NT2/D1 (cell line): ENCODE data around the gene LEFTY1.

Experiments used
- DNase-seq: peaks from one replicate; pipeline ENCODE4 v3.0.0-alpha.2; 2011; ENCODE audit warnings: low read depth, low spot score
- H3K27me3 ChIP-seq: 2 replicates; pipeline ENCODE4 v1.6.0; 2011; ENCODE audit warnings: mild to moderate bottlenecking; ENCODE audit not compliant: insufficient read length, insufficient read depth
- H3K36me3 ChIP-seq: 2 replicates; pipeline ENCODE4 v1.6.1; 2011; ENCODE audit warnings: mild to moderate bottlenecking, low read length, mixed read lengths; ENCODE audit not compliant: insufficient read depth, insufficient read length
- H3K4me1 ChIP-seq: 2 replicates; pipeline ENCODE4 v1.5.1; 2011; ENCODE audit not compliant: insufficient read depth, insufficient read length
- H3K4me3 ChIP-seq: 2 replicates; pipeline ENCODE4 v1.5.1; 2011; ENCODE audit warnings: low read depth; ENCODE audit not compliant: insufficient read length
- H3K9ac ChIP-seq: 2 replicates; pipeline ENCODE4 v1.6.0; 2011; ENCODE audit warnings: low read depth; ENCODE audit not compliant: insufficient read length
- H3K9me3 ChIP-seq: 2 replicates; pipeline ENCODE4 v1.5.1; 2011; ENCODE audit warnings: mild to moderate bottlenecking, low read length; ENCODE audit not compliant: insufficient read depth
- SUZ12 ChIP-seq: IDR thresholded peaks from 2 replicates; pipeline ENCODE4 v1.6.1; 2011; ENCODE audit not compliant: insufficient read length, insufficient read depth; ENCODE audit errors: extremely low read depth
- YY1 ChIP-seq: IDR thresholded peaks from 2 replicates; pipeline ENCODE4 v1.6.1; 2011; ENCODE audit not compliant: insufficient read length, insufficient read depth
- ZNF274 ChIP-seq: IDR thresholded peaks from 2 replicates; pipeline ENCODE4 v1.6.1; 2011; ENCODE audit warnings: mild to moderate bottlenecking, low read depth, low read length

The LEFTY1 gene

GRCh38 chr1:225850370-225850769 is 38.6 kb downstream of the LEFTY1 start:
- Histone ChIP-seq H3K9ac (no peak overlapping the region), H3K36me3 (peaks cover 64% of the 10 kb centered on the region), H3K4me1 (peaks cover 9% of the 10 kb centered on the region), H3K27me3 (no peaks in the 10 kb centered on the region), H3K4me3 (no peak overlapping the region), H3K9me3 (peaks cover 27% of the 10 kb centered on the region; the same call in 1 of the 2 replicates)
- peak; percentile 78 for DNase-seq
- TF ChIP-seq SUZ12 (no peak), YY1 (no peak), ZNF274 (no peak)

DNA sequence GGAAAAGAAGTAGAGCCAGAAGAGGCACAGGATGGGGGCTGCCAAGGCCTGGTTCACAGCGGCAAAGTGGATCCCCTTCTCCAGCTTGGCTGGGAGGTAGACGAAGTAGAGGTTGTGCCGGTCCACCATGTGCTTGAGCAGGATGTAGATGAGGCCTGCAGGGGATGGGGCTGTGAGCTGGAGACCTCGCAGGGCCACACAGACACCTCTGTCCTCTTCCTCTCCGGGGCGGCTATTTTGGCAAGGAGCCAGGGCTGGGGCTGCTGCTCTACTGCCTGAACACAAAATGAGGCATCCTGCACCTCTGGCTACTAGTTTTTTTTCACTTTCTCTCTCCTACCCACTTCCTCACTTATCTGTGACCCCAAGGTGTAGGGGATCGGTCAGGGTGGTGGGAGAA is 39.0 kb downstream of the LEFTY1 start:
- Histone ChIP-seq H3K9me3 (peaks cover 27% of the 10 kb centered on the region; the same call in 1 of the 2 replicates), H3K27me3 (no peaks in the 10 kb centered on the region), H3K36me3 (peaks cover 65% of the 10 kb centered on the region), H3K4me3 (no peak overlapping the region), H3K4me1 (peaks cover 10% of the 10 kb centered on the region), H3K9ac (no peak overlapping the region)
- no peak for DNase-seq
- TF ChIP-seq SUZ12 (no peak), YY1 (no peak), ZNF274 (no peak)

DNA sequence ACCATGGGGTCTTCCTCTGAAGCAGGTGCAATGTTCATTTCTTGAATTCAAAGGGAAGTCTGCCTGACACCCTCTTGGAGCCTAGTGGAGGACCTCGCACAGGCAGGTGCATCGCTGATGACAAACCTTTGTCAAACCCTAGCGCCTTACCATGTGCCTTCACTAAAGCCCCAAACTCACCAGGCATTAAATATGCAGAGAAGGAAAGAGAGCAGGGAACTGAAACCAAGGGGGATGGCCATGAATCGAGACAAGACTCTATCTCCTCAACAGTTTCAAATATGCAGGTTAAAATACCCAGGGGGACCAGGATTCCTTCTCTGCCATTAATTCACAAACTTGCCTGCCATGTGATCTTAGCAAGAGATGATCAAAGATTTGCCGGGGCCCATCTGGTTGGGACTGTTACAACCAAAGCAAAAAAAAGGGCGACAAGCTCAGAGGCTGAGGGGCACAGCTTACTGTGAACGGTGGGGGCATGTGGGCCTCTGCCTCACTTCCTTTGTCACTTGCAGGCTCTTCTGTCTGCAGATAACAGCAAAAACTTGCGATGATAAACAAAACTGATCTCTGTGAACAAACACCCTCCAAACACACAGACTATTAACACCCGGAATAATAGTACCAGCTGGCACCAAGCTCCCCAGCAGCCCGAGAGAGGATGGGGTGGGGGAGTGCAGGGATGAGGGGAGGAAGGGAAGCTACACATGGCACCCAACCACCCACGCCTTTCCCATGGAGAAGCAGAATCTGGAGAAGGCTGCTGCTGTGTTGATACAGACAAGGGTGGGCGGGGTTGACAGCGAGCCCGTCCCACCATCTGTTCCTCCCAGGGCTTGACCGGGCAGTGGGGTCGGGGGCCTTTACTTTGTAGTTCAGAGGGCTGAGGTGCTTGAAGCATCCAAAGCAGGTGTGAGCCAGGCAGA is 40.7 kb downstream of the LEFTY1 start:
- H3K4me1 ChIP-seq = peaks cover 10% of the 10 kb centered on the region
- DNase-seq = no peak
- no peaks in the 10 kb centered on the region for H3K27me3 ChIP-seq
- H3K9ac ChIP-seq = no peak overlapping the region
- TF ChIP-seq YY1 (no peak), ZNF274 (no peak), SUZ12 (no peak)
- H3K9me3 ChIP-seq = peaks cover 27% of the 10 kb centered on the region; the same call in 1 of the 2 replicates
- no peak overlapping the region for H3K4me3 ChIP-seq
- peaks cover 73% of the 10 kb centered on the region for H3K36me3 ChIP-seq

DNA sequence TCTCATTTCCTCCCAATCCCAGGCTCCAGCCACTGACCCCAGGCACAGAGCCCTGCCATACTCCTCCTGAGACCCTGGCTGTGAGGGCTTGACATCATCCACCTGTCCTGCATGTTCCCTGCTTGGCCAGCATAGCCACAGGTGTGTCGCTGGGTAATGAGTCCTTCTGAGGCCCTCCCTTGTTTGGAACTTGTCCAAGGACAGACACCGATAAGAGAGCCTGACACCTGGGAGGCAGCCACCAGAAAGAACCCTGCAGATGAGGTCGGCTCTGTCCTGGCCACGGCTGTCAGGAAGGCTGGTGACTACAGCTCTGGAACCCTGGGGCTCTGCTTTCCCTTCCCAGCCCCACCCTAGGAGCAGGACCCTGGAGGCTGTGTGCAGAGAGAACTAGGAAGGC is 41.3 kb downstream of the LEFTY1 start:
- no peak overlapping the region for H3K4me3 ChIP-seq
- H3K27me3 ChIP-seq = no peaks in the 10 kb centered on the region
- peaks cover 72% of the 10 kb centered on the region for H3K36me3 ChIP-seq
- TF ChIP-seq ZNF274 = no peak
- no peak for TF ChIP-seq SUZ12
- no peak for TF ChIP-seq YY1
- H3K9me3 ChIP-seq = peaks cover 27% of the 10 kb centered on the region; the same call in 1 of the 2 replicates
- no peak for DNase-seq
- no peak overlapping the region for H3K9ac ChIP-seq
- H3K4me1 ChIP-seq = peaks cover 13% of the 10 kb centered on the region

DNA sequence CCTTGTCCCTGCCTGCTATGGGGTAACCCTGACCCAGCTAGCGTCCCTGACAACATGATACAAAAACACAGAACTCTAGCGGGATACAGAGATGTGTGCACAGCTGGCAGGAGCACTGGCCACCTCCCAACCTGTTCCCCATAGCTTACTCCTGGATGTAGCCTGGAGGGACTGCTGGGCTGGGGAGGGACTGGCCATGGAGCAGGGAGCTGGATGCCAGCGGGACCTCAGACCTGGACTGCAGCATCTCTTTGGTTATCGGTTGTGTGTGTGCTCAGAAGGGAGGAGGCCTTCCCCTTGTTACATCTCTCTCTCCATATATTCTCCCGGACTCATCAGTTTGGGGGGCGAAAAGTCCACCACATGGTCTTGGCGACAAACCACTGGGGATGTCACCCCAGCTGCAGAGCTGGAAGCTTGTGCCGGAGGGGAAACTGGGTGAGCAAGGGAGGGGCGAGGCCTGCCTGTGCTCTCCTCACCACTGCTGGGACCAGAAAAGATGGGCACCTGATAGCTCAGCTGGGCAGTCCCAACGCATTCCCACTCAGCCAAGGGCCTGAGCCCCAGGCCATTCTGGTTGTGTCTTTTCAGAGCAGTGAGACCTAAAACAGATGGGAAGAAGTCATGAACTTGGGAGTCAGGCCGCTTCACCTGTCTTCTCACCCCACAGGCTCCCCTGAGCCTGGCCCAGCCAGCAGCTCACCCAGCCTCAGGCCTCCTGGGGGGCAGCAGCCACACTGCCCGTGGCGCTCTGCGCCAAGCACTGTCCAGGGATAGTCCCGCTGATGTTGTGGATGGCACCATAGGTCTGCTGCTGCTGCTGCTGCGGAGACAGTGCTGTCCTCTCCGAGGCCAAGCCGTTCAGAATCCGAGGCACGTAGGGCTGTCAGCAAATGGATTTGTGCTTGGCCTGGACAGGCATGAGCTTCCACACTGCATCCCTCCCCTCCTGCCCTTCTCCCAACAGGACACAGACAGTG is 42.3 kb downstream of the LEFTY1 start:
- peaks cover 23% of the 10 kb centered on the region; the same call in 1 of the 2 replicates for H3K9me3 ChIP-seq
- peak overlapping the region; percentile 11 for H3K9ac ChIP-seq
- no peak overlapping the region for H3K4me3 ChIP-seq
- peaks cover 19% of the 10 kb centered on the region for H3K4me1 ChIP-seq
- H3K36me3 ChIP-seq = peaks cover 73% of the 10 kb centered on the region
- no peak for DNase-seq
- TF ChIP-seq ZNF274 (no peak), YY1 (no peak), SUZ12 (no peak)
- H3K27me3 ChIP-seq = no peaks in the 10 kb centered on the region

DNA sequence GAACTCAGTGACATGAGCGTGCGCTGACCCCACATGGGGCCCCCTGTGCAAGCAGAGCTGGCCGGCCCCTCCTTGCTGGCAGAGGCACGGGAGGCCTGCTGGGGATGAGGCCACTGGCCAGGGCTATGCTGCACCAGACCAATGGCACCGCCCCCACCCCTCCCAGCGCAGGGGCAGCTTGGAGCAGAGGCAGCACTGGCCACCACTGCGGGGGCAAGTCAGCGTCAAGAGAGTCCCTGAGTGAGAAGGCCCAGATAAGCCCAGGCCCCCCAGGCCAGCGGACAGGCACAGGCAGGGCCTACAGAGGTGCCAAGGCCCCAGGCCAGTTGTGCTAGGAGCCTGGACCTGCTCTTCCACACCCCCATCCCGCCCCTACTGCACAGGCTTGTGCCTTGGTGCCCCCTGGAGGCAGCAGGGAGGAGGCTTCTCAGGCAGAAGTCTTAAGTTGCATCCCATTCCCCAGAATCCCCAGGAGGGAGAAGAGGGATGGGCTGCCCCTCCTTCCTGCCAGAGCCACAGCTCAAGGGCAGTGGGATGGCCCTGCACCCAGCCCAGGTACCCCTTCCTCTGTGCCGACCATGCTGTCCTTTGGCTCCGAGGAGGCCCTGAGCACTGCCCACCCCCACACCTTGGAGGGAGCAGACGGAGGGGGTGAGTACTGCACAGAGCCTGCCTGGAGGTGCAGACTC is 43.2 kb downstream of the LEFTY1 start:
- Histone ChIP-seq H3K9ac (peak overlapping the region; percentile 11), H3K27me3 (no peaks in the 10 kb centered on the region), H3K4me1 (peaks cover 19% of the 10 kb centered on the region), H3K36me3 (peaks cover 77% of the 10 kb centered on the region), H3K4me3 (no peak overlapping the region), H3K9me3 (peaks cover 13% of the 10 kb centered on the region; the same call in 1 of the 2 replicates)
- DNase-seq = peak; percentile 93
- no peak for TF ChIP-seq YY1
- TF ChIP-seq ZNF274 = no peak
- TF ChIP-seq SUZ12 = no peak
